ENCODE measurements around the gene TRMT11.

DNA sequence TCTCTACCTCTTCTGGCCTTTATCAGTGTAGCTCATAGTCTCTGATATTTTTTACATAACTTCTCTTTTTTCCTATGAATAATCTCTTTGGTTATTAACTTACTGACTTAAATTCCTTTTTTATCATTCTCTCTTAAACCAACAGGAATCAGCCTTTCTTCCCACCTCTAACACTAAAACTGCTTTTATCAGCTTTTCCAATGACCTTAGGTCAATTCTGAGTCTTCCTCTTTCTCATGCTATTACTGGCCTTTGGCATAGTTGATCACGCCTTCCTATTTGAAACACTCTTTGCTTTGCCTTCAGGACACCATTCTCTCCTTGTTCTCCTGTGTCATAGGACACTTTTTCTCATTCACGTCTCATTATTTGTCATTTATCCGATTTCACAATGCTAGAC, 37.9 kb upstream of the TRMT11 start:
- no peak for TF ChIP-seq POLR2A (IDR thresholded peaks at IDR 0.05)
- TF ChIP-seq, protein P1, sequence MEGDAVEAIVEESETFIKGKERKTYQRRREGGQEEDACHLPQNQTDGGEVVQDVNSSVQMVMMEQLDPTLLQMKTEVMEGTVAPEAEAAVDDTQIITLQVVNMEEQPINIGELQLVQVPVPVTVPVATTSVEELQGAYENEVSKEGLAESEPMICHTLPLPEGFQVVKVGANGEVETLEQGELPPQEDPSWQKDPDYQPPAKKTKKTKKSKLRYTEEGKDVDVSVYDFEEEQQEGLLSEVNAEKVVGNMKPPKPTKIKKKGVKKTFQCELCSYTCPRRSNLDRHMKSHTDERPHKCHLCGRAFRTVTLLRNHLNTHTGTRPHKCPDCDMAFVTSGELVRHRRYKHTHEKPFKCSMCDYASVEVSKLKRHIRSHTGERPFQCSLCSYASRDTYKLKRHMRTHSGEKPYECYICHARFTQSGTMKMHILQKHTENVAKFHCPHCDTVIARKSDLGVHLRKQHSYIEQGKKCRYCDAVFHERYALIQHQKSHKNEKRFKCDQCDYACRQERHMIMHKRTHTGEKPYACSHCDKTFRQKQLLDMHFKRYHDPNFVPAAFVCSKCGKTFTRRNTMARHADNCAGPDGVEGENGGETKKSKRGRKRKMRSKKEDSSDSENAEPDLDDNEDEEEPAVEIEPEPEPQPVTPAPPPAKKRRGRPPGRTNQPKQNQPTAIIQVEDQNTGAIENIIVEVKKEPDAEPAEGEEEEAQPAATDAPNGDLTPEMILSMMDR (IDR thresholded peaks at IDR 0.05) = no peak

Data from sigmoid colon (tissue), 3 donors.